Measurements from ENCODE around the gene MAPK11.

Gene MAPK11

GRCh38 chr22:50259302-50259701 lies 10.9 kb downstream of the MAPK11 start:
- no peak for DNase-seq

GRCh38 chr22:50258361-50259292 lies 11.6 kb downstream of the MAPK11 start:
- no peak for DNase-seq

GRCh38 chr22:50257451-50258360 lies 12.5 kb downstream of the MAPK11 start:
- no peak for DNase-seq

GRCh38 chr22:50257041-50257440 lies 13.1 kb downstream of the MAPK11 start:
- DNase-seq = peak; percentile 69

GRCh38 chr22:50256258-50256862 lies 13.8 kb downstream of the MAPK11 start:
- no peak for DNase-seq

- DNase-seq = no peak
Measured at GRCh38 chr22:50255607-50256006, 14.6 kb downstream of the MAPK11 start.

- DNase-seq = no peak
Measured at GRCh38 chr22:50255099-50255498, 15.1 kb downstream of the MAPK11 start.

- no peak for DNase-seq
Measured at GRCh38 chr22:50253941-50254340, 16.2 kb downstream of the MAPK11 start.

- no peak for DNase-seq
Measured at GRCh38 chr22:50253046-50253915, 16.9 kb downstream of the MAPK11 start.

GRCh38 chr22:50252082-50253045 lies 17.8 kb downstream of the MAPK11 start:
- peak; percentile 22 for DNase-seq

GRCh38 chr22:50251477-50252081 lies 18.6 kb downstream of the MAPK11 start:
- no peak for DNase-seq

GRCh38 chr22:50250555-50251476 lies 19.4 kb downstream of the MAPK11 start, which contains the start of gene HDAC10:
Gene HDAC10, minus strand, starts transcription at chr22:50251265. Its CDS starts 233 bp downstream, at chr22:50251032.
- DNase-seq = peak; percentile 75

- no peak for DNase-seq
Measured at GRCh38 chr22:50250249-50250554, 20.0 kb downstream of the MAPK11 start.

GRCh38 chr22:50249341-50250248 lies 20.6 kb downstream of the MAPK11 start:
- no peak for DNase-seq

- DNase-seq = peak; percentile 25
Measured at GRCh38 chr22:50248196-50249081, 21.7 kb downstream of the MAPK11 start.

- peak; percentile 59 for DNase-seq
Measured at GRCh38 chr22:50247748-50248147, 22.4 kb downstream of the MAPK11 start.
